ENCODE results near the gene WBP2NL.

DNA sequence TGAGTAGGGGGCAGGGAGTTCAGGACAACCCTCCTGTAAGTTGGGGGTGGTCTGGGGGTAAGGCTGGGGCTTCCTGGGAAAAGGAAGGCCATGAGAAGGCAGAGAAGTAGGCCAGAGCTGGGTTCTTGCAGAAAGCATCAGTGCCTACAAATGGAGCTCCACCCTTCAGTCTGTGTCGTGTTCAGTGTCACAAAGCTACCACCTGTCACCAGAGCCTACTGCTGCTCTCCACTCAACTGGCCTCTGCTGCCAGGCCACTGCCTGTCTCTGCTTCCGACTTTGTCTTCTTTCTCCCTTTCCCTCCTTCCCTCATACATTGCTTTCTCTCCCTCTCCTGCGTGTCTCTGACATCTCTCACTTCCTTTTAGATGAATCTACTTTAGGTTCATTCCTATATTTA lies 3.4 kb upstream of the WBP2NL start:
- TF ChIP-seq CTCF (IDR thresholded peaks at IDR 0.05; ENCODE audit: low read depth, low read length, poor library complexity, severe bottlenecking) (no peak), EZH2phosphoT487 (IDR thresholded peaks at IDR 0.05; ENCODE audit: borderline replicate concordance, low read length) (no peak)
